Aorta (tissue), 5 donors: ENCODE results near the gene KLHDC3. TPM values are rescaled to one million over a fixed set of nuclear protein-coding genes. Genes with fewer than 3 reads are reported as not detected.

Source experiments
- ATAC-seq: fragments of 200-7000 bp; cut with Tn5 transposase; one replicate; pipeline ENCODE4 v1.9.1; 2022; ENCODE audit warnings: moderate library complexity; ENCODE audit not compliant: low FRiP score
- DNase-seq, 2 donors: peaks; one replicate each; pipeline ENCODE4 v3.0.0-alpha.2; 2020
- H3K27ac ChIP-seq, 2 donors: one replicate each; pipeline ENCODE4 v1.5.1; 2013; ENCODE audit warnings: low read length in 2 of 2, mild to moderate bottlenecking in 2 of 2, moderate library complexity in 2 of 2, control low read depth in 1 of 2, inconsistent platforms in 1 of 2, low read depth in 1 of 2
- H3K27me3 ChIP-seq, 2 donors: one replicate each; pipeline ENCODE4 v1.6.1; 2013; ENCODE audit warnings: control low read depth in 1 of 2, low read length in 1 of 2, mild to moderate bottlenecking in 1 of 2, moderate library complexity in 1 of 2; ENCODE audit not compliant: insufficient read depth in 2 of 2, control insufficient read depth in 1 of 2
- H3K36me3 ChIP-seq, 2 donors: one replicate each; pipeline ENCODE4 v1.6.1; 2013; ENCODE audit warnings: control low read depth in 1 of 2, low read length in 1 of 2, mild to moderate bottlenecking in 1 of 2; ENCODE audit not compliant: insufficient read depth in 2 of 2, control insufficient read depth in 1 of 2
- H3K4me1 ChIP-seq, 2 donors: one replicate each; pipeline ENCODE4 v1.6.1; 2013; ENCODE audit warnings: low read length in 2 of 2, control low read depth in 1 of 2, mild to moderate bottlenecking in 1 of 2, moderate library complexity in 1 of 2; ENCODE audit not compliant: insufficient read depth in 2 of 2, control insufficient read depth in 1 of 2
- H3K4me3 ChIP-seq, 2 donors: one replicate each; pipeline ENCODE4 v1.5.1; 2013; ENCODE audit warnings: low read length in 2 of 2, control low read depth in 1 of 2, mild to moderate bottlenecking in 1 of 2
- H3K9me3 ChIP-seq: one replicate; pipeline ENCODE4 v1.6.1; 2013; ENCODE audit warnings: mild to moderate bottlenecking, low read length; ENCODE audit not compliant: control insufficient read depth
- WGBS, 2 donors: extraction: QIAGEN DNeasy Blood & Tissue Kit; methylation state at CpG; one replicate each; pipeline ENCODE4 v1.1.7; 2013; 5-methylcytosine and 5-hydroxymethylcytosine counted together
- intact Hi-C, 2 donors: fragments of 100-400 bp; cut with DNase I; formaldehyde crosslinking; loops; one replicate each; pipeline versions ENCODE4 v1.14.2 to v1.15.0; 2022
- polyA plus RNA-seq, 2 donors: library from polyadenylated mRNA; stranded (reverse); fragments of 200-250 nt; gene quantifications; one replicate each; pipeline ENCODE4 v1.2.3, GENCODE V29; 2013
- total RNA-seq, 2 donors: library from RNA; stranded (reverse); fragmentation: NEBNext Ultra II Directional; extraction: Animal tissue kit (Norgen Biotek cat#: 25700); gene quantifications; one replicate each; pipeline ENCODE4 v1.2.1, GENCODE V29; 2021
- donor health status: healthy with polysubstance abuse.
- donor health status: Bipolar disorder and iron deficiency.
- donor health status: DM: no; HTN: no; CAD: no.
- donor health status: DM: no; HTN: no; CAD: no.
- donor health status: DM: yes; HTN: yes; CAD: no.

Gene KLHDC3
- total and polyA plus RNA-seq, 4 donors, result 55.7 to 95.9 (median 68.2) TPM

DNA sequence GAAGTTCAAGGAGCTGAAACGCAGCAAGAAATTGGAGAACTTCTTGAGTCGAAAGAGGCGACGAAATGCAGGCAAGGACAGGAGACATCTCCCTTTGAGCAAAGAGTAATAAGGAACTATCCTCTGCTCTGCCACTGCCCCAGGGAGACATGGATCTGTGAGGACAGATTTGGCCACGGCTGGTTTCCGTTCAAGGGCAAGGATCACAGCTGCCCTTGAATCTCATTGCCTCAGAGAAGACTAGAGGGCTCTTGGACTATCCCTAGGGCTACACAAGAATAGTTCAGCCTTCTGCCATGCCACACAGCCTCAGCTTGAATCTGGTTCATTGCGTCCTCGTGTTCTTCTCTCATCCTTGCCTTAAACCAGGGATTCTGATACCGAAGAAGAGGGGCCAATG, 15.1 kb downstream of the KLHDC3 start:
- no peaks in the 10 kb centered on the region for H3K4me1 ChIP-seq
- intact Hi-C loops, result no loop called here
- no peaks in the 10 kb centered on the region for H3K27me3 ChIP-seq
- no peak overlapping the region for H3K4me3 ChIP-seq
- H3K27ac ChIP-seq, result no peak overlapping the region
- no peak for DNase-seq
- H3K9me3 ChIP-seq, result no peaks in the 10 kb centered on the region
- 86 to 89% methylated on average over 9 of the region's 9 CpGs for WGBS, 2 donors
- no peak for ATAC-seq
- peaks cover 11 to 15% of the 10 kb centered on the region in 2 donors for H3K36me3 ChIP-seq

DNA sequence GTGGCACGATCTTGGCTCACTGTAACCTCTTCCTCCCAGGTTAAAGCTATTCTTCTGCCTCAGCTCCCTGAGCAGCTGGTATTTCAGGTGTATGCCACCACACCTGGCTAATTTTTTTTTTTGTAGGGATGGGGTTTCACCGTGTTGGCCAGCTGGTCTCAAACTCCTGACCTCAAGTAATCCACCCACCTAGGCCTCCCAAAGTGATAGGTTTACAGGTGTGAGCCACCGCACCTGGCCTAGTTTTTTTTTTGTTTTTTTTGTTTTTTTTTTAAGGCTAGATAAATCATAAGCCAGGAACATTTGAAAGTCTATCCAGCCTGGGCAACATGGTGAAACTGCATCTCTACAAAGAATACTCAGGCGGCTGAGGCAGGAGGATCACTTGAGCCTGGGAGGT, 18.3 kb downstream of the KLHDC3 start:
- DNase-seq, result no peak
- Histone ChIP-seq H3K27ac (no peak overlapping the region), H3K27me3 (no peaks in the 10 kb centered on the region), H3K4me3 (no peak overlapping the region), H3K9me3 (no peaks in the 10 kb centered on the region), H3K4me1 (no peaks in the 10 kb centered on the region), H3K36me3 (peaks cover 10 to 12% of the 10 kb centered on the region in 2 donors)
- no peak for ATAC-seq
- 85 to 91% methylated on average over 4 of the region's 4 CpGs for WGBS, 2 donors
- intact Hi-C loops, result no loop called here

DNA sequence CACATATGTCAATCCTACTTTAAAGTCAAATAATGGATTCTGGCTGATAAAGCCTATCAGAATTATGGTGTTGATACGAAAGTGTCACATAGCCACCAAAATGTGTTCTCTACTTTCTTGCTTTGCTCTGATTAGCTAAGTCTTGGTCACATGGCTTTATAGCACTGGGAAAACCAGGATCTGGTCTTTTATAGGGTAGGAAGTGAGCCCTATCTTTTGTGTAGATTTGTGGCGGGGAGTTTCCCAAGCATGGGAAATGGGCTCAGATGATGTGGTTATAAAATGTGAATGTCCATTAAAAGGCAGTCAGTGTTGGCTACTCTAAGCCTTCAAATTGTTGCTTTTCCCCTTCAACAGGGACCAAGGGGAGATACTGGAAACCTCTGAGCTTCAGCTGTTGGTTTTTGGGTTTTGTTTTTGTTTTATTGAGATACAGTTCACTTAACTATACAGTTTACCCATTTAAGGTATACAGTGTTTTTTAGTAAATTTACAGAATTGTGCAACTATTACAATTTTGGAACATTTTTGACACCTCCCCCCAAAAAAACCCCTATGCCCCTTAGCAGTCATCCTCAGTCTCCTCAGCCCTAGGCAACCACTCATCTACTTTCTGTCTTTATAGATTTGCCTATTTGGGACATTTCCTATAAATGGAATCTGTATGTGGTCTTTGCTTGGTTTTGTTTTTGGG, 19.6 kb downstream of the KLHDC3 start:
- Histone ChIP-seq H3K4me3 (no peak overlapping the region), H3K27ac (peak overlapping the region in 1 of 2 donors; percentile 28), H3K4me1 (no peaks in the 10 kb centered on the region), H3K9me3 (no peaks in the 10 kb centered on the region), H3K27me3 (no peaks in the 10 kb centered on the region), H3K36me3 (peaks cover 9% of the 10 kb centered on the region in 2 donors)
- ATAC-seq, result no peak
- DNase-seq, result no peak
- intact Hi-C loops, result no loop called here
- 79 to 89% methylated on average over 2 of the region's 2 CpGs for WGBS, 2 donors

DNA sequence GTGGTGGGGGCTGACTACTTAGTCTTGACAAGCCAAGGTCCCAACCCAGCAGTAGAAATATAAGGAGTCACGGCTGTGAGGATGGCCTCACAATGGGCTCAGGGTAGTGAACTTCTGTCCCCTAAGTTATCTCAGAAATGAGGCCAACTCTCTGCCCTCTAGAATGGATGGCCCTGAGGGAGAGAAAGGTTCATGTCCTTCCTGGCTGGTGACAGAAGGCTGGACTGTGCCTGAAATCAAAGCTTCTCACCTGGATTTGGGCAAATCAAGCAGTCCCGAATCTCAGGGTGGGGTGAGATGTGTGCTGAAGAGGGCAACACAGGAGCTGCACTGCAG, 20.1 kb downstream of the KLHDC3 start:
- Histone ChIP-seq H3K4me3 (no peak overlapping the region), H3K27me3 (no peaks in the 10 kb centered on the region), H3K9me3 (no peaks in the 10 kb centered on the region), H3K27ac (no peak overlapping the region), H3K36me3 (peaks cover 6% of the 10 kb centered on the region in 2 donors), H3K4me1 (no peaks in the 10 kb centered on the region)
- DNase-seq (peak in 1 of 2 donors; percentile 40), ATAC-seq (no peak)
- 81 to 84% methylated on average over 2 of the region's 2 CpGs for WGBS, 2 donors
- intact Hi-C loops, result no loop called here

DNA sequence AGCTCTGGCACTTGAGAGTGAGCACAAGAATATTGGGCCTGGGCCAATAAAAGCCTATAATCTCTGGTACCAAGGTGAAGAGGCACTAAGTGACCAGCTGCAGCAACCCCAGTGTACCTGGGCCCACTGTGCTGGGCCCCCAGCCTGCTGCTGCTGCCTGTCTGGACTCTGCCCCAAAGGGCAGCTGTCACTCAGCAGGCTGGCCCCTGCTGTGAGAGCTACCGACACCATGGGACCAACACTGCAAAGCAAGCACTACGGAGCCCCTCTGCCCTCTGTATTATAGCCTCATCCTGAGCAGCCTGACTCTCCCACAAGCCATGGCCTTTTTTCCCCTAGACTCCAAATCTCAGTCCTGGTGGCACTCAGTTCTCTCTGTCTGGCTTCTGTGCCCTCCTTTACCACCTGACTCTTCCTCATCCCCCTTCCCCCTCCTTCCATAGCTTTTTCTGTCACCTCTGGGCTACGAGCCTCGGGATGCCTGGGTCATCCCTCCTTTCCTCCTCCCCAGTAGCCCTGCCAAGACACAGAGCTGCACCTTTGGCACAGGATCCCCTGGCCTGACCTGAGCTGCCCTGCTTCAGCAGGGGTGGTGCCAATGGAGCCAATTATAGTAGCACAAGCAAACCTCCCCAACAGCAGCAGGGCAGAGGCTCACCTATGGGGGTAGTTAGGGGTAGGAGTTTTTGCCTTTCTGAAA, 21.6 kb downstream of the KLHDC3 start:
- peak in 1 of 2 donors; percentile 45 for DNase-seq
- intact Hi-C loops, result no loop called here
- H3K4me3 ChIP-seq, result no peak overlapping the region
- 35 to 46% methylated on average over 4 of the region's 4 CpGs for WGBS, 2 donors
- peaks cover 2% of the 10 kb centered on the region in 2 donors for H3K36me3 ChIP-seq
- no peaks in the 10 kb centered on the region for H3K27me3 ChIP-seq
- ATAC-seq, result no peak
- no peaks in the 10 kb centered on the region for H3K9me3 ChIP-seq
- no peaks in the 10 kb centered on the region for H3K4me1 ChIP-seq
- no peak overlapping the region for H3K27ac ChIP-seq

DNA sequence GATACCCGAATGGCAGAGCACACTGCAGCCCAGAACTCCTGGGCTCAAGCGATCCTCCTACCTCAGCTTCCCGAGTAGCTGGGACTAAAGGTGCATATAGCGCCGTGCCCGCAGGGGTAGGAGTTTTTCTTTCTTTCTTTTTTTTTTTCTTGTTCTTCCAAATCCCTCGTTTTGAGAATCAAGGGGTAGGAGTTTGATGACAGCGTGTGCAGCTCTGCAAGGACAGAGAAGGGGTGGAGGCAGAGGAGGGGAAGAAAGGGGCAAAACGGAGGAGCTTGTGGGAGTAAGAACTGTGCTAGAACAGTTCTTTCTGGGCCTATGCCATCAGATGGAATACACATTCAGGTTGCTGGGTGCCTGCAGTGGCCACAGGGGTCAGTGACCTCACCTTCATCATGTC, 22.7 kb downstream of the KLHDC3 start:
- DNase-seq (peak in 1 of 2 donors; percentile 16), ATAC-seq (no peak)
- H3K9me3 ChIP-seq, result no peaks in the 10 kb centered on the region
- 90 to 91% methylated on average over 9 of the region's 9 CpGs for WGBS, 2 donors
- peaks cover 2% of the 10 kb centered on the region in 2 donors for H3K36me3 ChIP-seq
- H3K4me1 ChIP-seq, result no peaks in the 10 kb centered on the region
- H3K27ac ChIP-seq, result no peak overlapping the region
- intact Hi-C loops, result no loop called here
- no peak overlapping the region for H3K4me3 ChIP-seq
- no peaks in the 10 kb centered on the region for H3K27me3 ChIP-seq

DNA sequence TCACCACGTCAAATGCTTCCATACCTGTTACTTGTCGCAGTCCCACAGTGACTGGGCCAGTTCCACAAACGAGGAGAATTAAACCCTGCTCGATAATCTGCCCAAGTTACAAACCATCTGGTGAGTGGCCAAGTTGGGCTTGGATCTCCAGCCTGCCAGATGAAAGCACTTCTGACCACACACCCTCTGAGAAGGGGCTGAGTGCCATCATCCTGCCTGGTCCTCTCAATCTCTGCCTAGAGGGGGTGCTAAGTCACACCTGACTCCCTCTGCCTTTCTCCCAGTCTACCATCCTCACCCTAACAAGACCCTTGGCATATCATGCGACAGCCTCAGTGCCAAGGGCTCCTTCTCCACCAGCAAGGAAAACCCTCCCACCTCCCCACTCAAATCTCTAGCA, 23.1 kb downstream of the KLHDC3 start:
- no peaks in the 10 kb centered on the region for H3K9me3 ChIP-seq
- H3K36me3 ChIP-seq, result peaks cover 2% of the 10 kb centered on the region in 2 donors
- ATAC-seq (no peak), DNase-seq (peak in 1 of 2 donors; percentile 33)
- H3K4me1 ChIP-seq, result no peaks in the 10 kb centered on the region
- no peaks in the 10 kb centered on the region for H3K27me3 ChIP-seq
- intact Hi-C loops, result no loop called here
- 73 to 75% methylated on average over 5 of the region's 5 CpGs for WGBS, 2 donors
- H3K27ac ChIP-seq, result no peak overlapping the region
- no peak overlapping the region for H3K4me3 ChIP-seq

DNA sequence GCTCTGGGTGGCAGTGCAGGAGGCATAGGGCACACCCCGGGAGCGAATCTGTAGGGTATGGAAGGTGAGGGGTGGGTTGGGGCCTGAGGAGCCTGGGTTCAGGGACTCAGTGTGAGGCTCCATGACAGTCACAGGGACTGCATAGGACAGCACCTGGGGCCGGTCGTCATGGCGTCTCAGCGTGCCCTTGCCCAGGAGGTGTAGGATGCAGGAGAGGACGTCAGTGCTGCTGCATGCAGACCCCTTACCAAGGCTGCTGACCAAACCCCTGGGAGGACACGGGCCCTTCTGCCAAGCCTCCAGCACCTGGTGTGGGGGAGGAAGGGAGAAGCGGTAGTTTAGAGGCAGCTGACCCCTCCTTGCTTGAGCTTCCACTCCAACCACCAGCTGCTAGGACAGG, 23.7 kb downstream of the KLHDC3 start:
- H3K4me1 ChIP-seq, result no peaks in the 10 kb centered on the region
- no peak overlapping the region for H3K4me3 ChIP-seq
- H3K36me3 ChIP-seq, result peaks cover 0 to 2% of the 10 kb centered on the region in 2 donors
- DNase-seq (peak in 1 of 2 donors; percentile 52), ATAC-seq (no peak)
- 89 to 94% methylated on average over 6 to 9 of the region's 9 CpGs for WGBS, 2 donors
- H3K9me3 ChIP-seq, result no peaks in the 10 kb centered on the region
- no peaks in the 10 kb centered on the region for H3K27me3 ChIP-seq
- H3K27ac ChIP-seq, result no peak overlapping the region
- intact Hi-C loops, result no loop called here

DNA sequence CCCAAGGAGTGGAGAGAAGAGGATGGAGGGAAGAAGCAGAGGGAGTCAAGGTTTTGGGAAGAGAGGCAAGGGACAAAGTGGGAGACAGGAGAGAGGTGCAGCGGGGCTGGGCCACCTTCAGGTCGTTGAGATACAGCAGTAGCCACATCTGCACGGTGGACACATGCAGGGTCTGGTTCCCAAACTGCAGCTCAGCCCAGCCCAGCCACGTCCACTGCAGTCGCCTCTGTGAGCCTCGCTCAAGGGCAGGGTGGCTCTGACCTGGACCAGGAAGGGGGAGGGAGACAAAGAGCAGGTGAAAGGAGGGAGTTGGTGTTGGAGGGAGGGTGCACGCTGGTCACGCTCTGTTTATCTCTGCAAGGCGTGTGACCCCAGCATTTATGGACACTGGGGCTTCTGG, 24.7 kb downstream of the KLHDC3 start:
- H3K36me3 ChIP-seq, result peaks cover 0 to 2% of the 10 kb centered on the region in 2 donors
- H3K9me3 ChIP-seq, result no peaks in the 10 kb centered on the region
- ATAC-seq, result no peak

More for the DNA sequence above, 24.7 kb downstream of the KLHDC3 start:
- 77 to 87% methylated on average over 9 of the region's 9 CpGs for WGBS, 2 donors
- intact Hi-C loops, result no loop called here
- H3K4me1 ChIP-seq, result no peaks in the 10 kb centered on the region
- DNase-seq, result peak in 1 of 2 donors; percentile 54
- no peaks in the 10 kb centered on the region for H3K27me3 ChIP-seq
- no peak overlapping the region for H3K27ac ChIP-seq
- H3K4me3 ChIP-seq, result no peak overlapping the region
